IPS DF 4.7 (cell line): ENCODE results near the gene NFXL1.
A peak's percentile ranks its signal among the peaks of the same experiment; 100 is the strongest.
"Not testable (repeated sequence)": the region's sequence is repeated elsewhere in the genome, so short reads cannot be mapped to it uniquely, and the experiment has no call there.

Experiments
- DNase-seq: peaks from one replicate; pipeline ENCODE4 v3.0.0-alpha.2; 2013; ENCODE audit warnings: low spot score; ENCODE audit errors: extremely low read depth

Gene NFXL1

DNA sequence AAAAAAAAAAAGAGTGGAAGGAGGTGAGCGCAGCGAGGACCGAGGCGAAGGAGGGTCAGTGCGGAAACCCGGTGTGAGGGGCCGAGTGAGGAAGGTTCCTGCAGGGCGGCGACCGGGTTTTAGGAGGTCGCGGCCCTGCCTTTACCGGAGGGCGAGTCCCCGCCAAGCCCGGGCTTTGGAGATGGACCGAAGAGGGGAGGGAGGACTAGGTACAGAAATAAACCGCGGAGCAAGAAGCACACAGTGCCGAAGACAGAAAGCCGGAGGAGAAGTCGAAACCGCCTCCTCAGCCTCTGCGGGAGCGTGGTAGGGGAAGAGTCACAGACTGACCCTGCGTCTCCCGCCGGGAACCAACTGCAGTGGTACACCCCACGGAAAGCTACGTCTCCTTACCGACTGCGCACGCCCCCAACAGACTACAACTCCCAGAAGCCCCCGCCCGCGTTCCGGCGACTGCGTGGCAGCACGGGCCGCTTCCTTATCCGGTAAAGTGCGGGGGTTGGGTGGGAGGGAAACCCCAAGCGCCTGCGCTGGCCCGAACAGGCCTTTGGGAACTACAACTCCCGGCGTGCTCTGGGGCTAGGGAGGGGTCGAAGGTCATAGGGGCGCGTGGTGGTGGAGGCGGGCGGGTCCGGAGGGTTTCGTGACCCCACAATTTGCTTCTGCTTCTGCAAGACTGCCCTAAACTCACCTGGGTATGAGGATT is at the start of gene NFXL1:
Gene NFXL1, minus strand, starts transcription at position 364 of the 706 bp plus-strand sequence. CDS start 380 bp downstream, outside the sequence.
- DNase-seq, result peak; percentile 71

DNA sequence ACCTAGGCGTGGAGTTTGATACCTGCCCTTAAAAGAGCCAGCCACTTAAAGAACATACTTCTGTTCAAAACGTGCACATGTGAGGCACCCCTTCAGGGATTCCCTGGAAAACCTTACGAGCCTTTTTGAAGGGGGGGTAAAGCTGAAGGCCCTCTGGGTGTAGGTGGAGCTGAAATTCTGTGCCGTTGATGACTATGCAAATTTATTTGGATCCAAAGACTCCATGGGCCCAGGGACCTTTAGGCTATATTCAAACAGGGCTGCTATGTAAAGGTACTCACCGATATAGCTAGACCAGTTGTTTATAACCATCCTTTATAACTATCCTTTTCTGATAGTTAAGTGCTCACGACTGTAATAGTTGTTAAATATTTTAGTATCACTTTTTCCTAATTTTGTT is 40.3 kb upstream of the NFXL1 start:
- no peak for DNase-seq

- DNase-seq, result no peak
These were observed 39.9 kb upstream of the NFXL1 start for GRCh38 chr4:47954245-47954644.

DNA sequence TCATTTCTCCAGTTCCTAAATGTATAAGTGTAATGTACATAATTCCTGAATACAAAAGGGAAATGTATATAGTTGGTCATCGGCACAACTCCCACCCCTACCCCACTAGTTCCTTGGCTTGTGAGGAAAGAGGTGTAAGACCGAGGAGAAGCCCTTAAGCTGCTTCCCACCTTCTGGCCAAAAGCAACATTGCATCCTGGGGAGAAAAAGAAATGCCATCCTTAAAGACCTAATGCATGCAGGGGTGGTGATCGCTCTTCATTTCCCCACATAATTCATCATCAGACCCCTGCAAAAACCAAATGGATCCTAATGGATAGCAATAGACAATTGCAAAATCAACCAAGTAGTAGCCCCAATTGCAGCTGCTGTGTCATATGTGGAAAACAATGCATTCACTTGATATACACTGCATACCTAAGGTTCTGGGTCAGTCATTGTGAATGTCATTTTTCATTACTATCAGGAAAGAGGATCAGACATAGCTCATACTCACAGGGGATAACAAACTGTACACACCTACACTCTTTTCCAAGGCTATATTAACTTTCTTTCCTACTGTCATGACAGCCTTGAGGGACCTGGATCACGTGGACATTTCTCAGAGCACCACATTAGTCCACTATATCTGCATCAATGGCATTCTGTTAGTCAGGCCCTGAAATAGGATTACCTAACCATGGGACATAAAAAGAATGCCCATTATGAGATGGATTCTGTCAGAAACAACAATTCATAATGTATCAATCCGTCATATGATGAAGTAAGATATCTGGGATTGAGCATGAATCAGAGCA is 31.7 kb upstream of the NFXL1 start:
- no peak for DNase-seq

DNA sequence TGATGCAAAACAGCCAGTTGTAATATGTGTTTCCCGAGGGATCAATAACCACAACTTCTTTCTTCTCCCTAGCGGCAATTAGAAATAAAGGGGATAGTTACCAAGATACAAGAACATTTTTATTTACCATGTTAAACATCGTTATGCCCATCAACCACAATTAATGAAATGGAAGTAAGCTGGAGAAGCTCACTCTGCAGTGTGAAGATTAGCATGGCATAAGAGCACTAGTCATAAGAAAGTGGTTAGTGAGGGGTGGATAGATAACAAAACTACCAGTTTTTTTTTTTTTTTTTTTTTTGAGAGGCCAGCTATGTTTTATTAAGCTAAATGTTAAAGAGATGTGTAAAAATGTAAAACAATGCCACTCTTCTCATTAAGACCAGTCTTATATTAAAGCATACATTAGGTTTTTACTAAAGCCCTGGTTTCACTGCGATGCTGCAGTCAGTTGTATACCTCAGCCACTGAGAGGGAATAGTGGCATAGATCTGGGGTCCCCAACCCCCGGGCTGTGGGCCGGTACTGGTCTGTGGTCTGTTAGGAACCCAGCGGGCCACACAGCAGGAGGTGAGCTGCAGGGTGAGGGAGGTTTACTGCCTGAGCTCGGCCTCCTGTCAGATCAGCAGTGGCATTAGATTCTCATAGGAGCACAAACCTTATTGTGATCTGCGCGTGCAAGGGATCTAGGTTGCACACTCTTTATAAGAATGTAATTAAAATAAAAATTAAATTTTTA is 27.9 kb upstream of the NFXL1 start:
- no peak for DNase-seq

GRCh38 chr4:47939456-47939855 is 25.1 kb upstream of the NFXL1 start:
- no peak for DNase-seq

GRCh38 chr4:47936336-47936735 is 22.0 kb upstream of the NFXL1 start:
- DNase-seq, result no peak

DNA sequence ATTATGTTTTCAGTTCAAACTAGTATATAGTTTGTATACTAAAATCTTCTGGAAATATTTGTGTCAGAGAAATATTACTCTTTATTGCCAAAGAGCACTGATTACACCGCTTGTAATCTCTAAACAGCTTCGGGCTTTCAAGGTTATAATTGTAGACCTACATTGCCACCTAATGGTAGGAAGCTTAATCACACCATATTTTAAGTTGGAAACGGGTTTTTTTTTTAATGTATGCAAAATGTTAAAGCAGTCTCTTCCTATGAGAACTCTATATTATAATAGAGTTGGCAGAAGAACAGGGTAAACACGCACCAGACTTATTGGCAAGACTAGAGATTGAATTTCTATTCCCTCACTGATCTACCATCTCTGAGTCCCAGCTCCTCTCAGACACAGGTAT is 19.5 kb upstream of the NFXL1 start:
- no peak for DNase-seq

GRCh38 chr4:47930971-47931804 is 16.8 kb upstream of the NFXL1 start:
- no peak for DNase-seq

- no peak for DNase-seq
These were observed 15.4 kb upstream of the NFXL1 start for GRCh38 chr4:47929682-47930201.

DNA sequence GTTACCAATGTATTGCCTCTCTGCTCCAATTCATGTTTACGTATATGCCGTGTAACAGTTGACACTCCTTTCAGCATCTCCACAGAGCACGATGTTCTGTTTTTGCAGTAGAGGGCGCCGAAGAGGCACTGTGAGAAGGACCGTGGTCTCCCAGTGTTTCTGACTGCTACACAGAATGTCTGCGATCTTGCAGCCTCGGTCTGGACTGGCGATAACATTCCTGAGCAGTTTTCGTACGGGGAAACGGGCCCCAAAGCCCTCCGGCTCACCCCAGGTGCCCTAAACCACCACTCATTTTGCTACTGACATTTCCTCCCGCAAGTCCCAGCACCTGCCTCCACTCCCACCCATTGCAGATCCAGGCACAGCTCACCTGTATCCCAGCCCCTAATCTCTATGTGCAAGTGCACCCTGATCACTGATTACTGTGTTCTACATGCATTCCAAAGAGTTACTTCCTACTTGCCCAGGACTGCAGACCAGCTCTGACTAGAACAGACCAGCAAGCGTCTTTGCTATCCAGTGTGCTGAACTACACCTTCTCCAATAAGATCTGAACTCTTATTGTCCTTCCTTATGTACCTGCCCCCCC is 12.4 kb upstream of the NFXL1 start:
- peak; percentile 68 for DNase-seq

GRCh38 chr4:47923261-47923608 is 8.9 kb upstream of the NFXL1 start:
- DNase-seq, result not testable (repeated sequence)

GRCh38 chr4:47922436-47923260 is 8.3 kb upstream of the NFXL1 start:
- not testable (repeated sequence) for DNase-seq

- not testable (repeated sequence) for DNase-seq
These were observed 2.8 kb upstream of the NFXL1 start for GRCh38 chr4:47917163-47917562.

DNA sequence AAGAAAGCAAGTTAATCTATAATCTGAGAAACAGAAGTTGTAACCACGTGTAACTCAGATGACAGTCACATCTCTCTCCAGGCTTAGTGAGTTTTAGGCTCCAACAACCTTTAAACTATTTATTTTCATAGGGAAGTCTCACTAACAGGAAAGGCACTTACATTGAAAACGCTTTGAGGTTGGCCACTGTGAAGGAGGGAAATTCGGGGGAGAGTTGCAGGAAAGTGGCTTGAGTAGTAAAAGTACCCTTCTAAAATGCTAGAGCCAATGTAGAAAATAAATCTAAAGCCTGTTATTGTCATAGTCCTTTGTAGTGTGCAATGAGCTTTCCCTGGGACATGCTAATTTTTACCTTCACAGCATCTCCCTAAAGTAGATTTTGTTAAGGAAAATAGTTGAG is 995 bp upstream of the NFXL1 start:
- no peak for DNase-seq

- DNase-seq, result no peak
These were observed 499 bp upstream of the NFXL1 start for GRCh38 chr4:47914926-47915237.

DNA sequence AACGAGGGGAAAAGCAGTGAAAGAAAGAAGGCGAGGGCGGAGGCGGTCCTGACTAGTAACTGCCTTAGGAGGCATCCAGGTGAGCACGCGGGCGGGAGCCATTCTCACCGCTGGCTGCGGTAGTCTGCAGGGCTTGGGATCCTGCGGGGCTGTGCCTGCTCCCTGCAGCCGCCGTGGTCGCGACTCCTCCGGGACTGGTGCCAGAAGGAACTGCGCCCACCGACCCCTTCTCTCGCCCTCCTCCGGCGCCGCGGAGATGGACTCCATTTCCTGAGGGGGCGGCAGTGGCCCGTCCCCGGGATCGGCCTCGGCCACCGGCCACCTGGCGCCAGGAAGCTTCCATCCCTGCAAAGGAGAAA is 543 bp downstream of the NFXL1 start:
- no peak for DNase-seq

- DNase-seq, result no peak
These were observed 1.1 kb downstream of the NFXL1 start for GRCh38 chr4:47913330-47913729.

GRCh38 chr4:47907089-47907646 is 7.2 kb downstream of the NFXL1 start:
- DNase-seq, result no peak

DNA sequence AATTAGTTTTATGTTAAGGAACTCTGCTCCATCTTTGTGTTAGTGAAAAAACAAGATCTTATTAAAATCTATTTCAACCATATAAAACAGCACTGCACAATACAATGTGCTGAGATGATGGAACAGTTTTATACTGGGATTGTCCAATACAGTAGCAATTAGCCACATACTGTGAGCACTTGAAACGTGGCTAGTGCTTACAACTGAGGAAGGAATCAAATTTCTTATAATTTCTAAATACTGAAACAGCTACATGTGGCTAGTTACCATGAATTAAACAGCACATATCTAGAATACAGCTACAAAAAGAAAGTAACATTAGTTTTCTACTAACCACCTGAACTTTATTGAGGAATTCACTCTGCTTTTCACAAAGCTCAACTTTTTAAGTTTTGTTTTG is 14.7 kb downstream of the NFXL1 start:
- DNase-seq, result no peak
